Stimulated activated CD8-positive, alpha-beta memory T cell treated with anti-CD3 and anti-CD28 coated beads, Interleukin-12 subunit alpha, Interleukin-12 subunit beta, amount 100 ng/mL, for 1 hour (primary cell): Measurements from ENCODE around the gene TTLL10.

Experiments
- DNase-seq: peaks from one replicate; pipeline ENCODE4 v3.0.0-alpha.2; 2020; ENCODE audit warnings: low read depth

Gene TTLL10

GRCh38 chr1:1207571-1207892 lies 33.9 kb downstream of the TTLL10 start:
- DNase-seq = no peak

GRCh38 chr1:1208713-1209433 lies 35.2 kb downstream of the TTLL10 start:
- no peak for DNase-seq

DNA sequence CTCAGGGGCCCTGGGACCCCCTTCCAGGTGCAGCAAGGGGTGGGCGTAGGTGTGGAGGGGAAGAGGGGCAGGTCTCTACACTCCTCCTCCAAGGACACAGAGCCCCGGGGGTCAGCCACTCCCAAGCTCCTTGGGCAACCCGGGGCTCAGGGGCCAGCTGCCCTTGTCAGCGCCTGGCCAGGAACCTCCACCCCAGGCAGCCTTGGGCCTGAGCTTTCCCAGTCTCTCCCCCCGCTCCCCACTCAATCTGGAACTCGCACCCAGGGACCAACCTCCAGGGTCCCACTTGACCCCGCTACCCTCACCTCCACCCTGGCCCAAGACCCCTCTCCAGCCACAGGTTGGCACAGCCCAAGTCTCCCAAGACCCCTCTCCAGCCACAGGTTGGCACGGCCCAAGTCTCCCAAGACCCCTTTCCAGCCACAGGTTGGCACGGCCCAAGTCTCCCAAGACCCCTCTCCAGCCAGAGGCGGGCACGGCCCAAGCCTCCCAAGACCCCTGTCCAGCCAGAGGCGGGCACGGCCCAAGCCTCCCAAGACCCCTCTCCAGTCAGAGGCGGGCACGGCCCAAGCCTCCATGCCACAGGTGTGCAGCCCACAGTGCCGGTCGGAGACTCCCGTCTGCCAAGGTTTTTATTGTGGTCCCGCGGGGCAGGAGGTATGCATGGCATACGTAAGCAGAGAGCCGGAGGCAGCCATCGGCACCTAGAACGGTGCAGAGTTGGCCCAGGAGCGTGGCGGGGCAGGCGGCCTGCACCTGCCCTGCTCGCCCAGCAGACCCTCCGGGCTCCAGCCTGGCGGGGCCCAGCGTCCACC lies 37.3 kb downstream of the TTLL10 start:
- no peak for DNase-seq

- DNase-seq = no peak
Measured at GRCh38 chr1:1211541-1212441, 38.1 kb downstream of the TTLL10 start.

- DNase-seq = no peak
Measured at GRCh38 chr1:1212780-1213344, 39.2 kb downstream of the TTLL10 start.

DNA sequence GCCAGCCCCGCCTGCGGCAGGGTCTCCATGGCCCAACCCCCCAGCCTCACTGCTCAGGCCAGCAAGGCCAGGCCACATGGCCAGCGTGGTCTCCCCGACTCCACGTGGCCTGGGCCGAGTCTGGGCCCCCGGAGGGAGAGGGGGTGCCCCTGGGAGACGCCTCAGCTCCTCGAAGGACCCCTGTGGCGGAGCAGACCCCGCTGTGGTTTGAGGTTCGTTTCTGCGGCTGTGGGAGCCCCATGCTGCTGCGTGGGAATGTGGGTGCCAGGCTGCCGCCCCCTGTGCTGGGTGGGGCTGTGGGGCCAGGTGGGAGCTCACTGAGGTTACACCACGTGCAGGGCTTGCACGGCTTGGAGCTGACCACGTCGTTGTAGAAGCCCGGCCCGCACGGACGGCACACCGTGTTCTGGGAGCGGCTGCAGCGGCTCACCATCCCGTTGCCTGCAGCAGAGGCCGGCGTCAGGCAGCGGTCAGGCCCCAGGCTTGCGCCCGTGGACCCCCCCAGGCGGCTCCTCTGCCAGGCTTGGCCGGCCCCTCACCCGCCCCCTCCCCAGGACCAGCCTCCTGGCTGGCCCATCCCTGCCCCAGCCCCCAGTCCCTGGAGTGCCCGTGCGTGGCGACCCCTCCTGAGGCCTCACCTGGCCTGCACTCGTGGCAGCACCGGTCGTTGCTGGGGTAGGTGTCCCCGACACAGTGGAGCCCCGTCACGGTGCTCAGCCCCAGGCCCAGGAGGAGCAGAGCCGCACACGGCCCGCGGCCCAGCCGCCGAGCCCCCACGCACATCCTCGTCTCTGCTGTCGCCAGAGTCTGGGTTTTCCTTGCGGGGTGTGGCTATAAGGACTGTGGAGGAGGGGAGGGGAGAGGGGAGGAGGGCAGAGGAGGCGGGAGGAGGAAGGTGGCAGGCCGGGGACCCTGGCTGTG lies 39.9 kb downstream of the TTLL10 start, which contains the start of gene TNFRSF4:
TNFRSF4 (minus strand) TSS at position 809 of the 921 bp plus-strand sequence; CDS start at position 783, 26 bp downstream.
- no peak for DNase-seq

DNA sequence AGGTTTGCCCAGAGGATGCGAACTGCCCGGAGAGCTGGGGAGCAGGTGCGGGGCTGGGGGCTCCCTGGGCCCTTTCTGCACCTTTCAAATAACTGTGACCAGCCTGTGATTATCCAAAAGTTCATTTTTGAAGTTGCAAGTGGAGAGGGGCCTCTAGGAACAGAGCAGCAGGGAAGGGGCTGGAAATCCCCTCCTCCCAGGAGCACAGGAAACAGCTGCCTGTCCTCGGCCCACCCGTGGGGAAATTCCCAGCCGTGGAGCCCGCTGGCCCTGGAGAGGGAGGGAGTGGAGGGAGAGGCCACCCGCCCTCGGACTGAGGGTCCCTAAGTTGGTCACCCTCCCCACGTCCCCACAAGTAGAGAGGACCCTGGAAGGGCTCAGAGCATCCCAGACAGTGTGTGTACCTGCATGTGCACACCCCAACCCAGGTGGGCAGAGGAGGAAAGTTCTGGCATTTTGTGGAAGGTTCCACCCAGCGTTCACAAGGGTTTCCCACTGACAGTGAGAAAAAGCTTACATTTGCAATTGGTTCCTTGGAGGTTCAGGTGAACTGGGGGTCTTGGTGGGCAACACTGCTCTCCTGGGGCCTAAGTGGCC lies 41.5 kb downstream of the TTLL10 start:
- DNase-seq = no peak

DNA sequence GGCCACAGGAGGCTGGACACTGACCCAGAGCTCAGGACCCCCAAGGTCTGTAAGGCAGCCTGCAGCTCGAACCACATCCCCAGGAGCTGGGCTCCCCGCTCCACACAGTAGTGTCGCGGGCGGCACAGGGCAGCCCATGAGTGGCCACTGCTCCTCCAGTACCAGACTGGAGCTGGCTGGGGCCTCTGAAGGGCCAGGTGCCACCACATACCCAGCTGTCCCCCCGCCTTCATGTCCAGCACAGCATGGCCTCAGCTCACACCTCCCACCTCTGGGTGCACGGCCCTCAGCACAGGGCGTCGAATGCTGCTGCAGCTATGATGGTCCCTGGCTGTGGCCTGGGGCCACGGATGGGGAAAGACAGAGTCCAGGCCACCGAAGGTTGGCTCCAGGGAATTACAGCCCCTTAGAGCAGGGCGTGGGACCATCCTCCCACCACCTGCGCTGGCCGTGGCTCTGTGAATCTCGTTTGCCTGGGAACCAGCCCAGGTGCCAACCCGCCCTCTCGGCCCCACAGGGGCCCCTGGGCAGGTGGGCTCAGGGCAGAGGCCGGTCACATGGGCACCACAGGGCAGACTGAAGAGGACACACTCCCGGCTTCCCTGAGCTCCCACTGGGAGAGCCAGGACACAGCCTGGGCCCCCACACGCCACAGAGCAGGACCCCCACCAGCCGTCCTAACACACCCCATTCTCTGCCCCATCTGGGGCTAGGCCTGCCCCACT lies 42.4 kb downstream of the TTLL10 start:
- DNase-seq = no peak

GRCh38 chr1:1216770-1217620 lies 43.3 kb downstream of the TTLL10 start:
- no peak for DNase-seq

DNA sequence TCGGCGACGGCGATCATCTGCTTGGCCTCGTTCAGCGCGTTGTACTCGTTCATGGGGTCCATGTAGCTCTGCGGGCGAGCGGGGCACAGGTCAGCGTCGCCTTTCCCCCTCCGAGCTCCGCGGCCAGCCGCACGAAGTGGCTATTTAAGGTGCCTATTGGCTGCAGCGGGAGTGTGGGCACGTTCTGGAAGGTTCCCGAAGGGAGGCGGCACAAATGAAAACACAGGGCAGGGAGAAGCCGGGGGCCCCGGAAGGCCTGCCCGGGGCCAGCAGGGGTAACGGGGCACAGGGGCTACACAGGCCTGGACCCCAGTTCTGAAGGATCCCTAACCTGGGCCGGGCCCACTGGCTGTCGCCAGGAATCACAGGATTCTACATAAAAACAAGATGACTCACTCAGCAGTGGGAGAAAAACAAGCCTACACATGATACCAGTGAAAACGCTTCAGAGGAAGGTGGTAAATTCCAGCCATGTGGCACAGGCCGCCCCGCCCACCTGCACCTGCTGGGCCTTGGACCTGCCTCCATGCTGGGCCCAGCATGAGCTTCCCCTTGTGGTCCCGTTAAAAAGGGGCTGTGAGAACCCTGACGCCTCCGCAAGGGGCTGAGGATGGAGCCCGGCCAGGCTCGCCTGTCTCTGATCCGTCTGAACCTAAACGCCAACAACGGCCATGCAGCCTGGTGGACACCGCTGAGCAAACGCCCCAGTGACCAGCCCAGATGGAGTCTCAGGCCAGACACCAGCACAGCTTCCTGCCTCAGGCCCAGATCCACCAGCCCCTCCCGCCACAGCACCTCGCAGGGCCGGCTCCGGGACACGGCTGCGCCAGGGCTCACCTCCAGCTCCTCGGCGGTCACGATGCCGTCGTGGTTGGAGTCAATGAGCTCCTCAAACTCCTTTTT lies 44.2 kb downstream of the TTLL10 start:
- no peak for DNase-seq

DNA sequence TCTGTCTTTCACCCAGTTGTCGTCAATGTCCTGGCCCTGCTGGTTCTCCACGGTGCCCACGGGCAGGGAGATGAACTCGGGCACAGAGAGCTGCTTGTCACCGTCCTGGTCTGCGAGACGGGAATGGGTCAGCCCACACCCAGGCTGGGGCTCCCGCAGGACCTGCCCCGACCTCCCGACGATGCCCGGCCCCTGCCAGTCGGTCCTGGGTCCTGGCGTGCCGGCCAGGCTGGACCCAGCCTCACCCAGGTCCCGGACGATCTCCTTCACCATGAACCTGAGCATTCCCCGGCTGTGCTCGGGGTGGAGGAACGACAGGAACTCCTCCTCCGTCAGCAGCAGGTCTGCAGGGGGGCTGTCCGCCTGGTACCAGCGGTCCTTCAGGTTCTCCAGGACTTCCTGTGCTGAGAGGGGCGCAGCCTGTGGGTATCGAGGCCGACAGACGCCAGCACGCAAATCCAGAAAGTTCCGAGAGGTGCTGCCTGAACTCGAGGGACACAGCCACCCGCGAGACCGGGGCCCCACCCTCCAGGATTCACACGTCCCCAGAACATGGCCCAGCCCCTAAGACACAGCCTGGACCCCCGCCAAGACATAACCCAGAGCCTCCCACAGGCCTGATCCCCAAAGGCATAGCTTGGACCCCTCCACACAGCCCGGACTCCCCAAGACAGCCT lies 45.0 kb downstream of the TTLL10 start:
- DNase-seq = no peak

DNA sequence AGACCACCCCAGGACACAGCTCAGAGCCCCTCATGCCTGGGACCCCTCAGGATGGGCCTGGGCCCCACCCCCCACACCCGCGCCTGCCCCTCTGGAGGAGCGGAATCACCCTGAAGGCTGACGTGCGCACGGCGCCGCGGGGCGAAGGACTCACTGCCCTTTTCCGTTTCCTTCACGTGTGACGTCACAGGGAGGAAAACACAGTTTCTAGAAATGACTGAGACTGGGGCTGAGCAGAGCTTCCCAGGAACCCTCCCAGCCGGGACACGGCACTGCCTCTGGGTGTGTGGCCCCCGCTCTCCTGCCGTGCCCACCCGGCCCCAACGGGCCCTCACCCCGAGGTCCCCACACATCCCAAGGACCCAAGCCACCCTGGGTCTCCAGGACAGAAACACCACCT lies 45.7 kb downstream of the TTLL10 start:
- DNase-seq = no peak

GRCh38 chr1:1220197-1220596 lies 46.5 kb downstream of the TTLL10 start:
- no peak for DNase-seq

- no peak for DNase-seq
Measured at GRCh38 chr1:1221887-1222574, 48.4 kb downstream of the TTLL10 start.

DNA sequence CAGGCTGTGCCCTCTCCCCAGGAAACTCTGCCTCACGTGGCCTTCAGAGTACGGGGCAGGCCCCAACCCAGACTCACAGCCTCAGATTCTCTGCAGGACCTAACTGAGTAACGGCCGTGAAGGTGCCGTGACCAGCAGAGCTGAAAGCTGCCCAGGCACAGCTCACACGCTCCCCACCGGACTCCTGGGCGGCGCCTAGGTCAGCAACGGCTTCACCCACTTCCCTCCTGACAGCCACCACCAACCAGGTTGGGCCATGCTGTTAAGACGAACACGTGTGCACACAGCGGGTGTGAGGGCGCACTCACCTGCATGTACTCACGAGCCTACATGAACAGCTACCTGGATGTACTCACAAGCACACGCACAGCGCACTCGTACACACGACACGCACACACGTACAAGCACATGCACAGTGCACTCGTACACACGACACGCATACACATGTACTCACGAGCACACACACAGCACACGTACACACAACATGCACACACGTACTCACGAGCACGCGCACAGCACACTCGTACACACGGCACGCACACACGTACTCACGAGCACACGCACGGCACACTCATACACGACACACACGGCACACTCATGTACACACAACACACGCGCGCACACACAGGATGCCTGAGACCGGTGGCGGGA lies 49.0 kb downstream of the TTLL10 start:
- no peak for DNase-seq

DNA sequence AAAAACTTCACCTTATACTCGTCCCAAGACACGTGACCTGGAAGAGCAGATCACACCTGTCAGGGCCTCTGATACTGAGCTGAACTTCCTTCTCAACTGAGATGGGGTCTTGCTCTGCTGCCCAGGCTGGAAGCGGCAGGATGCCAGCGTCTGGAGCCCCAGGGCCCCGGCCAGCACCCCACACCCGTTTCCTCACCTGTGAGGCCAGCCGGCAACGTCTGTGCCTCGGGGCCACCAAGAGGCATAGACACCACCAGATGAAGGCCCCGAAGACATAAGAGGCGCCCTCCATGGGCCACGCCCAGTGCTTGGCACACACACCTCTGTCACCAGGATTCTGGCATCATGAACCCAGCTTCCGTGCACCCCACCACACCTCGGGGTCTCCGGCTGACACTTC lies 49.6 kb downstream of the TTLL10 start:
- no peak for DNase-seq
